Measurements from ENCODE around the gene CREB3L4.
"Not testable (repeated sequence)": the region's sequence is repeated elsewhere in the genome, so short reads cannot be mapped to it uniquely, and the experiment has no call there.

Gene CREB3L4

DNA sequence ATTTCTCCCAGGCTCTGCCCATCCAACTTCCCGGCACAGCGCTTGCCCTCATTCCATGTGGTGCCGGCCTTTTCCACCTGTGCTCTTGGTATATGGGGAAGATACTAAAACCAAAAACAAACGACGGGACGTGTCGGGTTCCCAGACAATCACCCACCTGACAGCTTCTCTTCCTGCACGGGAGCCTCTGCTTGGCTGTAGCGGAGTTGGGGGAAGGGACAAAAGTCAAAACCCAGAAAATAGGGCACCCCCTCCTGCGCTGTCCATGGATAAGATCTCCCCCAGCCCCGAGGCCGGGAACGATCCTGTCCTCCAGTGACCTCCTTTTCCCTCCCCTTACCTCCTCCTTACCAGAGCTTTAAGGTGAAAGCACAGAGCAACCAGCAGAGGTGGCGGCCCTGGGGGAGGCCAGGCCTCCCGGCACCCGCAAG, 9.1 kb downstream of the CREB3L4 start:
- H4K8ac ChIP-seq (ENCODE audit: low read depth, low read length) = no peak overlapping the region
- H2BK15ac ChIP-seq (ENCODE audit: low read length) = no peak overlapping the region
- no peak for DNase-seq (ENCODE audit: low spot score)
- no peak overlapping the region for H2BK120ac ChIP-seq (ENCODE audit: low read depth, low read length)
- H3K18ac ChIP-seq (ENCODE audit: low read length) = peak overlapping the region; percentile 88
- no peak overlapping the region for H2BK12ac ChIP-seq (ENCODE audit: low read length)
- no CpG with 5 or more reads among the region's 16 CpGs for WGBS, 2 donors (ENCODE audit: extremely low coverage in 2 of 2, insufficient read length in 2 of 2, insufficient replicate concordance in 1 of 2)
- no peaks in the 10 kb centered on the region for H3K27me3 ChIP-seq (ENCODE audit: control insufficient read depth in 3 of 3, insufficient read depth in 3 of 3, low read depth in 1 of 3, low read length in 3 of 3)
- H3K14ac ChIP-seq (ENCODE audit: low read length) = peak overlapping the region; percentile 28
- peaks cover 16 to 72% of the 10 kb centered on the region in 2 donors for H3K36me3 ChIP-seq (replicated peaks in 1 of 2; ENCODE audit: control insufficient read depth in 2 of 2, insufficient read depth in 2 of 2, low read length in 2 of 2)
- H4K91ac ChIP-seq (ENCODE audit: low read depth, low read length, poor library complexity) = no peak overlapping the region
- H3K4me1 ChIP-seq (ENCODE audit: control insufficient read depth in 2 of 2, insufficient read depth in 1 of 2, low read depth in 1 of 2, low read length in 2 of 2) = peaks cover 2 to 10% of the 10 kb centered on the region in 2 donors
- peak overlapping the region; percentile 52 for H3K27ac ChIP-seq (replicated peaks; ENCODE audit: low read length)
- H2AFZ ChIP-seq (ENCODE audit: low read length) = peak overlapping the region; percentile 94
- H3K9ac ChIP-seq (ENCODE audit: low read depth, low read length, poor library complexity) = peak overlapping the region; percentile 90
- no peak overlapping the region for H3K4ac ChIP-seq (ENCODE audit: low read length)
- H3K79me1 ChIP-seq (ENCODE audit: low read depth, low read length) = peaks cover 3% of the 10 kb centered on the region
- peak overlapping the region; percentile 92 for H3K4me2 ChIP-seq (ENCODE audit: insufficient read depth, low read length, poor library complexity, severe bottlenecking)
- peak overlapping the region; percentile 94 to 98 for H3K4me3 ChIP-seq (ENCODE audit: low read length in 2 of 2)
- H3K23ac ChIP-seq (ENCODE audit: low read depth, low read length, poor library complexity) = no peak overlapping the region
- H3K9me3 ChIP-seq (replicated peaks in 1 of 2; ENCODE audit: control insufficient read depth in 2 of 2, insufficient read depth in 1 of 2, low read depth in 1 of 2, low read length in 2 of 2) = no peaks in the 10 kb centered on the region
- H2BK5ac ChIP-seq (ENCODE audit: low read length) = peak overlapping the region; percentile 57
- H2AK5ac ChIP-seq (ENCODE audit: low read depth, low read length) = no peak overlapping the region

- WGBS, 2 donors (ENCODE audit: extremely low coverage in 2 of 2, insufficient read length in 2 of 2, insufficient replicate concordance in 1 of 2) = no CpG with 5 or more reads among the region's 75 CpGs
- Histone ChIP-seq H3K27ac (replicated peaks; ENCODE audit: low read length) (peak within 1 kb of the TSS; percentile 52), H3K9ac (ENCODE audit: low read depth, low read length, poor library complexity) (peak within 1 kb of the TSS; percentile 90), H2BK5ac (ENCODE audit: low read length) (peak within 1 kb of the TSS; percentile 57), H3K23ac (ENCODE audit: low read depth, low read length, poor library complexity) (peak within 1 kb of the TSS; percentile 14), H4K91ac (ENCODE audit: low read depth, low read length, poor library complexity) (no peak within 1 kb of the TSS), H3K18ac (ENCODE audit: low read length) (peak within 1 kb of the TSS; percentile 88), H3K36me3 (replicated peaks in 1 of 2; ENCODE audit: control insufficient read depth in 2 of 2, insufficient read depth in 2 of 2, low read length in 2 of 2) (peaks cover 20 to 74% of the 10 kb centered on the region in 2 donors), H4K8ac (ENCODE audit: low read depth, low read length) (no peak within 1 kb of the TSS), H3K4me3 (ENCODE audit: low read length in 2 of 2) (peak within 1 kb of the TSS; percentile 94 to 98), H2BK12ac (ENCODE audit: low read length) (no peak within 1 kb of the TSS), H2AK5ac (ENCODE audit: low read depth, low read length) (no peak within 1 kb of the TSS), H3K9me3 (replicated peaks in 1 of 2; ENCODE audit: control insufficient read depth in 2 of 2, insufficient read depth in 1 of 2, low read depth in 1 of 2, low read length in 2 of 2) (no peaks in the 10 kb centered on the region), H2AFZ (ENCODE audit: low read length) (peak within 1 kb of the TSS; percentile 94), H3K27me3 (ENCODE audit: control insufficient read depth in 3 of 3, insufficient read depth in 3 of 3, low read depth in 1 of 3, low read length in 3 of 3) (no peaks in the 10 kb centered on the region), H3K79me1 (ENCODE audit: low read depth, low read length) (peaks cover 3% of the 10 kb centered on the region), H3K14ac (ENCODE audit: low read length) (peak within 1 kb of the TSS; percentile 28), H3K4me2 (ENCODE audit: insufficient read depth, low read length, poor library complexity, severe bottlenecking) (peak within 1 kb of the TSS; percentile 92), H2BK15ac (ENCODE audit: low read length) (no peak within 1 kb of the TSS), H3K4me1 (ENCODE audit: control insufficient read depth in 2 of 2, insufficient read depth in 1 of 2, low read depth in 1 of 2, low read length in 2 of 2) (peaks cover 2 to 10% of the 10 kb centered on the region in 2 donors), H2BK120ac (ENCODE audit: low read depth, low read length) (no peak within 1 kb of the TSS), H3K4ac (ENCODE audit: low read length) (no peak within 1 kb of the TSS)
- peak; percentile 82 for DNase-seq (ENCODE audit: low spot score)
These were observed 9.8 kb downstream of the CREB3L4 start, which contains the start of gene JTB for GRCh38 chr1:153977250-153978240. Gene JTB, minus strand, starts transcription at chr1:153977674. Its CDS starts 422 bp downstream, at chr1:153977252.

- DNase-seq (ENCODE audit: low spot score) = no peak
- no peak overlapping the region for H3K23ac ChIP-seq (ENCODE audit: low read depth, low read length, poor library complexity)
- peak overlapping the region in 1 of 2 donors; percentile 94 for H3K4me3 ChIP-seq (ENCODE audit: low read length in 2 of 2)
- H3K9me3 ChIP-seq (replicated peaks in 1 of 2; ENCODE audit: control insufficient read depth in 2 of 2, insufficient read depth in 1 of 2, low read depth in 1 of 2, low read length in 2 of 2) = no peaks in the 10 kb centered on the region
- no peak overlapping the region for H2BK12ac ChIP-seq (ENCODE audit: low read length)
- H3K4me2 ChIP-seq (ENCODE audit: insufficient read depth, low read length, poor library complexity, severe bottlenecking) = no peak overlapping the region
- no peak overlapping the region for H2BK5ac ChIP-seq (ENCODE audit: low read length)
- no peak overlapping the region for H4K91ac ChIP-seq (ENCODE audit: low read depth, low read length, poor library complexity)
- H3K79me1 ChIP-seq (ENCODE audit: low read depth, low read length) = peaks cover 3% of the 10 kb centered on the region
- H3K27ac ChIP-seq (replicated peaks; ENCODE audit: low read length) = no peak overlapping the region
- no CpG with 5 or more reads among the region's 9 CpGs for WGBS, 2 donors (ENCODE audit: extremely low coverage in 2 of 2, insufficient read length in 2 of 2, insufficient replicate concordance in 1 of 2)
- H3K9ac ChIP-seq (ENCODE audit: low read depth, low read length, poor library complexity) = no peak overlapping the region
- no peaks in the 10 kb centered on the region for H3K27me3 ChIP-seq (ENCODE audit: control insufficient read depth in 3 of 3, insufficient read depth in 3 of 3, low read depth in 1 of 3, low read length in 3 of 3)
- H3K36me3 ChIP-seq (replicated peaks in 1 of 2; ENCODE audit: control insufficient read depth in 2 of 2, insufficient read depth in 2 of 2, low read length in 2 of 2) = peaks cover 20 to 74% of the 10 kb centered on the region in 2 donors
- H2BK15ac ChIP-seq (ENCODE audit: low read length) = no peak overlapping the region
- H2BK120ac ChIP-seq (ENCODE audit: low read depth, low read length) = no peak overlapping the region
- no peak overlapping the region for H4K8ac ChIP-seq (ENCODE audit: low read depth, low read length)
- H3K18ac ChIP-seq (ENCODE audit: low read length) = no peak overlapping the region
- H2AK5ac ChIP-seq (ENCODE audit: low read depth, low read length) = no peak overlapping the region
- H3K4ac ChIP-seq (ENCODE audit: low read length) = no peak overlapping the region
- no peak overlapping the region for H3K14ac ChIP-seq (ENCODE audit: low read length)
- H3K4me1 ChIP-seq (ENCODE audit: control insufficient read depth in 2 of 2, insufficient read depth in 1 of 2, low read depth in 1 of 2, low read length in 2 of 2) = peaks cover 2 to 10% of the 10 kb centered on the region in 2 donors
- H2AFZ ChIP-seq (ENCODE audit: low read length) = peak overlapping the region; percentile 94
These were observed 10.7 kb downstream of the CREB3L4 start for GRCh38 chr1:153978274-153978909.

DNA sequence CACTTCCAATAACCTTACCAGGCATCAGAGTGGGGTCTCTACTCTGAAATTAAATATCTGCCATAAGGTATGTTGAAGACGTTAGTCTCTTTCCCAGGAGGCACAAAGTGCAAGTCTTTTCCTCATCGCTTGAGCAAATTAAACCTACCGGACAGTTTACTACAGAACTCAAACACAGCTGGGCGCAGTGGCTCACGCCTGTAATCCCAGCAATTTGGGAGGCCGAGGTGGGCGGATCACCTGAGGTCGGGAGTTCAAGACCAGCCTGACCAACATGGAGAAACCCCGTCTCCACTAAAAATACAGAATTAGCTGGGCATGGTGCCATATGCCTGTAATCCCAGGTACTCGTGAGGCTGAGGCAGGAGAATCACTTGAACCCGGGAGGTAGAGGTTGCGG, 11.4 kb downstream of the CREB3L4 start:
- not testable (repeated sequence) for H3K27me3 ChIP-seq (ENCODE audit: control insufficient read depth in 3 of 3, insufficient read depth in 3 of 3, low read depth in 1 of 3, low read length in 3 of 3); H3K14ac ChIP-seq (ENCODE audit: low read length); H3K18ac ChIP-seq (ENCODE audit: low read length); H4K8ac ChIP-seq (ENCODE audit: low read depth, low read length); H3K9ac ChIP-seq (ENCODE audit: low read depth, low read length, poor library complexity); H3K79me1 ChIP-seq (ENCODE audit: low read depth, low read length); H2BK5ac ChIP-seq (ENCODE audit: low read length); H2BK12ac ChIP-seq (ENCODE audit: low read length); H2AK5ac ChIP-seq (ENCODE audit: low read depth, low read length); H2BK15ac ChIP-seq (ENCODE audit: low read length); H3K4me3 ChIP-seq (ENCODE audit: low read length in 2 of 2); H4K91ac ChIP-seq (ENCODE audit: low read depth, low read length, poor library complexity); H3K4ac ChIP-seq (ENCODE audit: low read length); H3K9me3 ChIP-seq (replicated peaks in 1 of 2; ENCODE audit: control insufficient read depth in 2 of 2, insufficient read depth in 1 of 2, low read depth in 1 of 2, low read length in 2 of 2); DNase-seq (ENCODE audit: low spot score); H3K27ac ChIP-seq (replicated peaks; ENCODE audit: low read length); H2BK120ac ChIP-seq (ENCODE audit: low read depth, low read length); H3K4me2 ChIP-seq (ENCODE audit: insufficient read depth, low read length, poor library complexity, severe bottlenecking); H3K23ac ChIP-seq (ENCODE audit: low read depth, low read length, poor library complexity); H2AFZ ChIP-seq (ENCODE audit: low read length); H3K4me1 ChIP-seq (ENCODE audit: control insufficient read depth in 2 of 2, insufficient read depth in 1 of 2, low read depth in 1 of 2, low read length in 2 of 2)
- WGBS, 2 donors (ENCODE audit: extremely low coverage in 2 of 2, insufficient read length in 2 of 2, insufficient replicate concordance in 1 of 2) = no CpG with 5 or more reads among the region's 12 CpGs
- peaks cover 17 to 72% of the 10 kb centered on the region in 2 donors for H3K36me3 ChIP-seq (replicated peaks in 1 of 2; ENCODE audit: control insufficient read depth in 2 of 2, insufficient read depth in 2 of 2, low read length in 2 of 2)

Data from neuronal stem cell (in vitro differentiated cells).